Lower lobe of right lung (tissue), 2 donors: ENCODE data around the gene C2orf78. TPM values are rescaled to one million over a fixed set of nuclear protein-coding genes. Genes with fewer than 3 reads are reported as not detected.

Experiments
- ATAC-seq, 2 donors: fragments of 200-7000 bp; cut with Tn5 transposase; one replicate each; pipeline ENCODE4 v1.9.1; 2020 to 2022; ENCODE audit warnings: mild to moderate bottlenecking in 2 of 2, moderate library complexity in 2 of 2
- DNase-seq: peaks from one replicate; pipeline ENCODE4 v3.0.0-alpha.2; 2020
- H3K27ac ChIP-seq: fragments of 200-600 bp; one replicate; pipeline ENCODE4 v1.8.0; 2022
- H3K27me3 ChIP-seq: fragments of 200-600 bp; one replicate; pipeline ENCODE4 v1.8.0; 2022; ENCODE audit warnings: low read depth
- H3K36me3 ChIP-seq: fragments of 200-600 bp; one replicate; pipeline ENCODE4 v1.8.0; 2022; ENCODE audit warnings: mild to moderate bottlenecking
- H3K4me1 ChIP-seq: fragments of 200-600 bp; one replicate; pipeline ENCODE4 v1.8.0; 2022
- H3K4me3 ChIP-seq: fragments of 200-600 bp; one replicate; pipeline ENCODE4 v1.8.0; 2022; ENCODE audit warnings: mild to moderate bottlenecking
- H3K9me3 ChIP-seq: fragments of 200-600 bp; one replicate; pipeline ENCODE4 v1.8.0; 2022
- intact Hi-C: fragments of 100-400 bp; cut with DNase I; formaldehyde crosslinking; loops from one replicate; pipeline ENCODE4 v1.11.0; 2022
- total RNA-seq: library from RNA; stranded (reverse); fragmentation: NEBNext Ultra II Directional; extraction: Animal tissue kit (Norgen Biotek cat#: 25700); gene quantifications from one replicate; pipeline ENCODE4 v1.2.1, GENCODE V29; 2021
- TF ChIP-seq, protein P1 (sequence below): fragments of 200-600 bp; IDR thresholded peaks from one replicate; pipeline ENCODE4 v1.8.0; 2022; ENCODE audit warnings: antibody characterized with exemption, mild to moderate bottlenecking
- donor health status: DM: no; HTN: yes; CAD: no; lungs with severe emphysema.

The C2orf78 gene
- total RNA-seq, 1 donor from 2014 or later: not detected

- H3K4me3 ChIP-seq: no peak overlapping the region
- H3K36me3 ChIP-seq: peaks cover 46% of the 10 kb centered on the region
- intact Hi-C loops: no loop called here
- H3K9me3 ChIP-seq: no peaks in the 10 kb centered on the region
- no peaks in the 10 kb centered on the region for H3K27me3 ChIP-seq
- DNase-seq: no peak
- TF ChIP-seq, protein P1, sequence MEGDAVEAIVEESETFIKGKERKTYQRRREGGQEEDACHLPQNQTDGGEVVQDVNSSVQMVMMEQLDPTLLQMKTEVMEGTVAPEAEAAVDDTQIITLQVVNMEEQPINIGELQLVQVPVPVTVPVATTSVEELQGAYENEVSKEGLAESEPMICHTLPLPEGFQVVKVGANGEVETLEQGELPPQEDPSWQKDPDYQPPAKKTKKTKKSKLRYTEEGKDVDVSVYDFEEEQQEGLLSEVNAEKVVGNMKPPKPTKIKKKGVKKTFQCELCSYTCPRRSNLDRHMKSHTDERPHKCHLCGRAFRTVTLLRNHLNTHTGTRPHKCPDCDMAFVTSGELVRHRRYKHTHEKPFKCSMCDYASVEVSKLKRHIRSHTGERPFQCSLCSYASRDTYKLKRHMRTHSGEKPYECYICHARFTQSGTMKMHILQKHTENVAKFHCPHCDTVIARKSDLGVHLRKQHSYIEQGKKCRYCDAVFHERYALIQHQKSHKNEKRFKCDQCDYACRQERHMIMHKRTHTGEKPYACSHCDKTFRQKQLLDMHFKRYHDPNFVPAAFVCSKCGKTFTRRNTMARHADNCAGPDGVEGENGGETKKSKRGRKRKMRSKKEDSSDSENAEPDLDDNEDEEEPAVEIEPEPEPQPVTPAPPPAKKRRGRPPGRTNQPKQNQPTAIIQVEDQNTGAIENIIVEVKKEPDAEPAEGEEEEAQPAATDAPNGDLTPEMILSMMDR: no peak
- H3K4me1 ChIP-seq: no peaks in the 10 kb centered on the region
- no peak for ATAC-seq
- no peak overlapping the region for H3K27ac ChIP-seq
Measured at GRCh38 chr2:73841912-73842738, 58.1 kb downstream of the C2orf78 start.

DNA sequence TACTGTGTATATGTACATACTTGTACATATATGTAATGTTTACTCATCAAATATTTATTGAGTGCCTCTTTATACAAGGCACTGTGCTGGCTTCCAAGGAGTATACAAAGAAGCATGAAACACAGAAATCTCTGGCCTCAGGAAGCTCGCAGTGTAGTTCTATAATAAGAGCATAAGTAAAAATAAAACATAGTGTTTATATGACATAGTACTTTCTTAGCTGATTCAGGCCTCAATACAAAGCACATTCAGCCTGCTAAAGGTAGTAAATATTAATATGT, 58.7 kb downstream of the C2orf78 start:
- DNase-seq (no peak), ATAC-seq (no peak)
- Histone ChIP-seq H3K36me3 (peaks cover 52% of the 10 kb centered on the region), H3K4me3 (no peak overlapping the region), H3K27me3 (no peaks in the 10 kb centered on the region), H3K27ac (no peak overlapping the region), H3K9me3 (no peaks in the 10 kb centered on the region), H3K4me1 (no peaks in the 10 kb centered on the region)
- intact Hi-C loops: no loop called here
- TF ChIP-seq, protein P1: no peak

DNA sequence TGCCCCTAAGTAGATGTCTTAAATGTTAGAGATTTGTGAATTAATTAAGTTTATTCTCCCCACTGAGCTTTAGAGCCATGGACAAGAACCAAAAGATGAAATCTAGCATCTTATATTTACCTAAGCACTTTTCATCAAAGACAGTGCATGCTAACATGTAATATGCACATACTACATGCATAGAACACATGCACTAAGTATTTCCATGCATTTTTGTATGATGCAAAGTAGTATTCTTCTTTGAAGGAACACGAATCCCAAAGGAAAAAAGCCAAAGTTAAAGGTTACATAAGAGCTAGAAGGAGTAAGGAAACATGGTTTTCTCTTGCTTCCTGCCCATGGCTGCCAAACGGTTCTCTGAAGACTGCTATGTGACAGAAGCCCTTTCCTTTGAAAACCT, 60.1 kb downstream of the C2orf78 start:
- no peak for ATAC-seq
- TF ChIP-seq, protein P1: no peak
- Histone ChIP-seq H3K4me1 (no peaks in the 10 kb centered on the region), H3K9me3 (no peaks in the 10 kb centered on the region), H3K27ac (no peak overlapping the region), H3K4me3 (no peak overlapping the region), H3K36me3 (peaks cover 66% of the 10 kb centered on the region), H3K27me3 (no peaks in the 10 kb centered on the region)
- intact Hi-C loops: no loop called here
- DNase-seq: no peak

GRCh38 chr2:73850009-73850408, 66.0 kb downstream of the C2orf78 start:
- TF ChIP-seq, protein P1: no peak
- H3K4me1 ChIP-seq: no peaks in the 10 kb centered on the region
- H3K27me3 ChIP-seq: no peaks in the 10 kb centered on the region
- H3K4me3 ChIP-seq: no peak overlapping the region
- H3K36me3 ChIP-seq: peaks cover 98% of the 10 kb centered on the region
- intact Hi-C loops: no loop called here
- no peak overlapping the region for H3K27ac ChIP-seq
- no peak for DNase-seq
- ATAC-seq: no peak
- no peaks in the 10 kb centered on the region for H3K9me3 ChIP-seq

- H3K9me3 ChIP-seq: no peaks in the 10 kb centered on the region
- H3K27me3 ChIP-seq: no peaks in the 10 kb centered on the region
- no peak for ATAC-seq
- TF ChIP-seq, protein P1: no peak
- H3K27ac ChIP-seq: no peak overlapping the region
- no peak overlapping the region for H3K4me3 ChIP-seq
- H3K4me1 ChIP-seq: no peaks in the 10 kb centered on the region
- peaks cover 96% of the 10 kb centered on the region for H3K36me3 ChIP-seq
- intact Hi-C loops: no loop called here
- no peak for DNase-seq
Measured at GRCh38 chr2:73851274-73851673, 67.3 kb downstream of the C2orf78 start.
